Measurements from ENCODE around the gene DDN.

DDN gene

GRCh38 chr12:48977290-48978281 lies 21.6 kb downstream of the DDN start:
- Histone ChIP-seq H3K4me1 (ENCODE audit: insufficient read depth, low read length) (peaks cover 5% of the 10 kb centered on the region; the same call in 1 of the 2 replicates), H3K9ac (ENCODE audit: low read depth, low read length) (no peak overlapping the region), H3K27ac (ENCODE audit: low read length) (no peak overlapping the region), H3K27me3 (ENCODE audit: insufficient read depth, low read length) (peaks cover 100% of the 10 kb centered on the region), H3K4me3 (ENCODE audit: low read length) (no peak overlapping the region), H3K36me3 (ENCODE audit: insufficient read depth, low read depth, low read length) (no peaks in the 10 kb centered on the region), H3K9me3 (ENCODE audit: insufficient read depth, low read depth, low read length) (peaks cover 14% of the 10 kb centered on the region; the same call in 1 of the 2 replicates)

GRCh38 chr12:48973941-48974673 lies 25.1 kb downstream of the DDN start:
- Histone ChIP-seq H3K27me3 (ENCODE audit: insufficient read depth, low read length) (peaks cover 100% of the 10 kb centered on the region), H3K4me1 (ENCODE audit: insufficient read depth, low read length) (peaks cover 12% of the 10 kb centered on the region), H3K36me3 (ENCODE audit: insufficient read depth, low read depth, low read length) (no peaks in the 10 kb centered on the region), H3K9me3 (ENCODE audit: insufficient read depth, low read depth, low read length) (peaks cover 7% of the 10 kb centered on the region; the same call in 1 of the 2 replicates), H3K27ac (ENCODE audit: low read length) (no peak overlapping the region), H3K9ac (ENCODE audit: low read depth, low read length) (no peak overlapping the region), H3K4me3 (ENCODE audit: low read length) (no peak overlapping the region)

GRCh38 chr12:48973531-48973930 lies 25.6 kb downstream of the DDN start:
- no peak overlapping the region for H3K27ac ChIP-seq (ENCODE audit: low read length)
- H3K36me3 ChIP-seq (ENCODE audit: insufficient read depth, low read depth, low read length), result no peaks in the 10 kb centered on the region
- H3K4me3 ChIP-seq (ENCODE audit: low read length), result no peak overlapping the region
- H3K9me3 ChIP-seq (ENCODE audit: insufficient read depth, low read depth, low read length), result peaks cover 3% of the 10 kb centered on the region; the same call in 1 of the 2 replicates
- H3K9ac ChIP-seq (ENCODE audit: low read depth, low read length), result no peak overlapping the region
- H3K27me3 ChIP-seq (ENCODE audit: insufficient read depth, low read length), result peaks cover 100% of the 10 kb centered on the region
- peaks cover 17% of the 10 kb centered on the region for H3K4me1 ChIP-seq (ENCODE audit: insufficient read depth, low read length)

- Histone ChIP-seq H3K9ac (ENCODE audit: low read depth, low read length) (no peak overlapping the region), H3K36me3 (ENCODE audit: insufficient read depth, low read depth, low read length) (no peaks in the 10 kb centered on the region), H3K9me3 (ENCODE audit: insufficient read depth, low read depth, low read length) (peaks cover 3% of the 10 kb centered on the region; the same call in 1 of the 2 replicates), H3K4me3 (ENCODE audit: low read length) (no peak overlapping the region), H3K27me3 (ENCODE audit: insufficient read depth, low read length) (peaks cover 100% of the 10 kb centered on the region), H3K27ac (ENCODE audit: low read length) (no peak overlapping the region), H3K4me1 (ENCODE audit: insufficient read depth, low read length) (peaks cover 22% of the 10 kb centered on the region)
Measured at GRCh38 chr12:48972952-48973483, 26.2 kb downstream of the DDN start.

GRCh38 chr12:48972213-48972951 lies 26.8 kb downstream of the DDN start:
- Histone ChIP-seq H3K36me3 (ENCODE audit: insufficient read depth, low read depth, low read length) (no peaks in the 10 kb centered on the region), H3K27me3 (ENCODE audit: insufficient read depth, low read length) (peaks cover 100% of the 10 kb centered on the region), H3K4me3 (ENCODE audit: low read length) (peak overlapping the region; percentile 65; the same call in 1 of the 2 replicates), H3K9me3 (ENCODE audit: insufficient read depth, low read depth, low read length) (peaks cover 3% of the 10 kb centered on the region; the same call in 1 of the 2 replicates), H3K9ac (ENCODE audit: low read depth, low read length) (no peak overlapping the region), H3K27ac (ENCODE audit: low read length) (no peak overlapping the region), H3K4me1 (ENCODE audit: insufficient read depth, low read length) (peaks cover 27% of the 10 kb centered on the region)

GRCh38 chr12:48970702-48971334 lies 28.4 kb downstream of the DDN start:
- H3K4me1 ChIP-seq (ENCODE audit: insufficient read depth, low read length), result peaks cover 31% of the 10 kb centered on the region
- H3K4me3 ChIP-seq (ENCODE audit: low read length), result peak overlapping the region; percentile 65
- H3K9me3 ChIP-seq (ENCODE audit: insufficient read depth, low read depth, low read length), result peaks cover 3% of the 10 kb centered on the region; the same call in 1 of the 2 replicates
- no peaks in the 10 kb centered on the region for H3K36me3 ChIP-seq (ENCODE audit: insufficient read depth, low read depth, low read length)
- peaks cover 99% of the 10 kb centered on the region for H3K27me3 ChIP-seq (ENCODE audit: insufficient read depth, low read length)
- H3K27ac ChIP-seq (ENCODE audit: low read length), result no peak overlapping the region
- no peak overlapping the region for H3K9ac ChIP-seq (ENCODE audit: low read depth, low read length)

GRCh38 chr12:48969833-48970701 lies 29.1 kb downstream of the DDN start:
- no peaks in the 10 kb centered on the region for H3K36me3 ChIP-seq (ENCODE audit: insufficient read depth, low read depth, low read length)
- H3K4me3 ChIP-seq (ENCODE audit: low read length), result peak overlapping the region; percentile 65
- peaks cover 35% of the 10 kb centered on the region for H3K4me1 ChIP-seq (ENCODE audit: insufficient read depth, low read length)
- H3K9ac ChIP-seq (ENCODE audit: low read depth, low read length), result no peak overlapping the region
- H3K27ac ChIP-seq (ENCODE audit: low read length), result no peak overlapping the region
- H3K9me3 ChIP-seq (ENCODE audit: insufficient read depth, low read depth, low read length), result peaks cover 3% of the 10 kb centered on the region; the same call in 1 of the 2 replicates
- peaks cover 96% of the 10 kb centered on the region for H3K27me3 ChIP-seq (ENCODE audit: insufficient read depth, low read length)

- Histone ChIP-seq H3K4me3 (ENCODE audit: low read length) (peak overlapping the region; percentile 65; the same call in 1 of the 2 replicates), H3K27ac (ENCODE audit: low read length) (no peak overlapping the region), H3K36me3 (ENCODE audit: insufficient read depth, low read depth, low read length) (no peaks in the 10 kb centered on the region), H3K4me1 (ENCODE audit: insufficient read depth, low read length) (peaks cover 43% of the 10 kb centered on the region), H3K9me3 (ENCODE audit: insufficient read depth, low read depth, low read length) (peaks cover 3% of the 10 kb centered on the region; the same call in 1 of the 2 replicates), H3K9ac (ENCODE audit: low read depth, low read length) (no peak overlapping the region), H3K27me3 (ENCODE audit: insufficient read depth, low read length) (peaks cover 88% of the 10 kb centered on the region)
Measured at GRCh38 chr12:48969160-48969771, 29.9 kb downstream of the DDN start.

- Histone ChIP-seq H3K36me3 (ENCODE audit: insufficient read depth, low read depth, low read length) (no peaks in the 10 kb centered on the region), H3K27ac (ENCODE audit: low read length) (no peak overlapping the region), H3K4me1 (ENCODE audit: insufficient read depth, low read length) (peaks cover 43% of the 10 kb centered on the region), H3K9me3 (ENCODE audit: insufficient read depth, low read depth, low read length) (peaks cover 3% of the 10 kb centered on the region; the same call in 1 of the 2 replicates), H3K9ac (ENCODE audit: low read depth, low read length) (no peak overlapping the region), H3K4me3 (ENCODE audit: low read length) (peak overlapping the region; percentile 65; the same call in 1 of the 2 replicates), H3K27me3 (ENCODE audit: insufficient read depth, low read length) (peaks cover 80% of the 10 kb centered on the region)
Measured at GRCh38 chr12:48968467-48968866, 30.7 kb downstream of the DDN start.

Measured in iPS-20b (cell line).